Measurements from ENCODE around the gene CBX7.

The CBX7 gene

DNA sequence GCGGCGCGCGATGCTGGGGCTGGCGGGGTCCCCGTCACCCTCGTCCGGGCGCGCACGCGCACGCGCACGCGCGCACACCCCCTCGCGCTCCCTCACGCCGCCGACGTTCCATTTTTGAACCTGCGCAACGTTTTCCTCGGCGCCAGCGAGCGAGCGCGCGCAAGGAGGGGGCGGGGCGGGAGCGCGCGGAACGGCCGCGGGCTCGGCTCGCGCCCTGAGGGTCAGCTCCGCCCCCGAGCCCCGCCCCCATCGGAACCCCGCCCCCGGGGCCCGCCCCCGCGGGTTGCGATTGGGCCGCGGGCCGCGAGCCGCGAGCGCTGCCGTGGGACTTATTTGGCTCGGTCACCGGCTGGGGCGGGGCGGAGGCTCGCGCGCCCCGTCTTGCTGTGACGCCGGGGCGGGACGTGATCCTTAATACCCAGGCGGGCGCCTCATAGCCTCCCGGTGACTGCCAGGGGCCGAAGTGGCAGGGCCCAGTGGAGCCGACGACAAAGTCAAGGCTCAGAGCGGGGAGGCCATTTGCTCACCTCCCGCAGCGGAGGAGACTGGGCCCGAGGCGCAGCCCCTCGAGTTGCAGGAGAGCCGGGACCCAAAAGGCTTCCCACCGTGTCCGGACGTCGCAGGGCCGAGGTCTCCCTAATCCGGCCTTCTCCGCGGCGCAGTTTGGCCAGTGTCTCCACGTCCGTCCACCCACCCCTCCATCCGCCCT is at the start of gene CBX7:
Gene CBX7, minus strand, starts transcription at position 170 of the 709 bp plus-strand sequence. CDS start 236 bp downstream, outside the sequence.
- peak; percentile 95 for DNase-seq

DNA sequence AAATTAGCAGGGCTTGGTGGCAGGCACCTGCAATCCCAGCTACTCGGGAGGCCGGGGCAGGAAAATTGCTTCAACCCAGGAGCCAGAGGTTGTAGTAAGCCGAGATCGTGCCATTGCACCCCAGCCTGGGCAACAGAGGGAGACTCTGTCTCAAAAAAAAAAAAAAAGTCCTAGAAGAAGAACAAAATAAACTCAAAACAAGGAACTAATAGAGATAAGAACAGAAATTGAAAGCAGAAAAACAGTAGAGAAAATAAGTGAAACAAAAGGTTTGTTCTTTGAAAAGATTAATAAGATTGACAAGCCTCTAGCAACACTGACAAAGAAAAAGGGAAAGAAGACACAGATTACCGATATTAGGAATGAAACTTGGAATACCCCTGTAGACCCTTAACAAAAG is 45.1 kb upstream of the CBX7 start:
- DNase-seq, result no peak

DNA sequence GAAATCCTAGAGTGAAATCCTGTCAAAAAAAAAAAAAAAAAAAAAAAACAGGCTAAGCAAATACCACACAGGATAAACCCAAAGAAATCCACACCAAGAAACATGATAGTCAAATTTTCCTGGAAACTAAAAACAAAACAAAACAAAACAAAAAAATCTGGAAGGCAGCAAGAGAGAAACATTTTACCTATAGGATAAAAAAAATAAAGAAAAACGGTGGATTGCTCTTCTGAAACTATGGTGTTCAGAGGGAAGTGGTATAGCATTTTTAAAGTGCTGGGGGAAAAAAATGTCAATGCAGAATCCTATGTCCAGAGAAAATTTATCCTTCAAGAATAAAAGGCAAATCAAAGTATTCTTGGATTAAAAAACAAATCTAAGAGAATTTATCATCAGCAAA is 41.6 kb upstream of the CBX7 start:
- no peak for DNase-seq

DNA sequence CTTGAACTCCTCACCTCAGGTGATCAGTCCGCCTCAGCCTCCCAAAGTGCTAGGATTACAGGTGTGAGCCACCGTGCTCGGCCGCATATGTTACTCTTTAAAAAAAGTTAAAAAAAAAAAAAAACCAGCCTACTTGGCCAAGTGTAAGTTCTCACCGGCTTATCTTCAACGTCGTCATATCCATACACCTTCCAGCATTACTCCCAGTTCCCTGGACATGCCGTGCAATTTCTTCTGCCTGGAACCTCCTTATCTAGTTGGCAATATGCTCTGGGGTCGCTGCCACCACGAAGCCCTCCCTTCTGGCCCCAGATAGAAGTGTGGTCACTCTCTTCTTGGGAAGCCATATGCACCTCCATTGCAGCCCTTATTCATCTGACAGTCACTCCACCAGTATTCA is 36.3 kb upstream of the CBX7 start:
- DNase-seq, result no peak

DNA sequence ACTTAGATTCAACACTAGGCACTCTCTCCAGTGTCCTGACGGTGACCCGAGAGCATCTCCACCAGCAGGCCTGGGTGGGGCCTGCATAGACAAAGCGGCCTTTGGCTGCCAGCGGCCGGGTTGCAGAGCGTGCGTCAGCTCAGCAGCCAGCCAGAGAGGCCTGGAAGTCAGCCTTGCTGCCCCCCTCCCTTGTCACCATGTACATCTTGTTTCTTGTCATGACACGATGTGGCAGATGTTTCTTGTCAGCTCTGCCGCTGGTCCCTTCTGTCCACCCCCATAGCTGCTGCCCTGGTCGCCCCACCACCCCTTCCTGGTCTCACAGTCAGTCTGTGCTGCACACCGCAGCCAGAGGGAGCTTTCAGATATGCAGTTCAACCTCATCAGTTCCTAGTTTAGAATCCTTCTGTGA is 33.1 kb upstream of the CBX7 start:
- DNase-seq, result no peak

DNA sequence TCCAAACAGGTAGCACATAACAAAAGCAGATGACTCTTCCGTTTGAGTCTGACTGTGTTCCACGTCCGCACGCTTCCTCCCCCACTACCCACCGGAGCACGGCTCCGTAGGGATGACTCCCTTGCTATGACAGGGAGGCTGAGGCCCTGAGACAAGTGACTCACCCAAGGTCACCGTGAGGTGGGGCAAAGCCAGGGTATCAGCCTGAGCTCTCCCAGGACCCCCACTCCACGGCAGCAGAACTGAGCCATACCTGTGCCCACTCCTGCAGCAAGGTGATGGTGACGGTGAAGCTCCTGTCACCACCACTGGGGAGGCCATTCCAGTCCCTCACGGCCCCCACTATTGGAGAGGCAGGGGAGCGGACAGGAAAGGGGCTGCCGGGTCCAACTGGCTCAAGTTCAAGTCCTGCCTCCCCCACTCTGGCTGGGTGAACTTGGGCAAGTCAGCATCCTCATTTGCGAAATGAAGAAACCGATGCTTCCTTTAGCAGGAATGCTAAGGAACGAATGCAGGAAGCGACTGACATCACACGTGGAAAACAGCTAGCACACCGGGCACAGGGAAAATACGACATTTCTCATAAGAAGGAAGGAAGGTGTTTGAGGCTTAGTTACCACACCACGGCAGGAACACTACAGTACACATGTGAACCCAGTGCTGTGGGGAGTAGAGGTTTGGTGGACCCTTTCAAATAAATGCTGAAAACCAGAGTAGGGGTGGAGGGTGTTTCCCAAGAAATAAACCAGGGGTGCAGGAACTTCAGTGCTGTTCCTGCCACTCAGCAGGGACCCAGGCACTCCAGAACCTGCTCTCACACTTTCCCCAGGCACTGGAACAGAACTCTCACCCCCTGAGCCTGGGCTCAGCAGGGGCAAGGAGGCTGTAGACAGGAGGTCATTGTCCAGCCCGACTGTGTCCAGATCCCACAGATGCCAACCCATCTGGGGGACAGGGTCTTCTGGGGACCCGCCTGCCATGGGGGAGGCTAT is 32.4 kb upstream of the CBX7 start:
- no peak for DNase-seq

DNA sequence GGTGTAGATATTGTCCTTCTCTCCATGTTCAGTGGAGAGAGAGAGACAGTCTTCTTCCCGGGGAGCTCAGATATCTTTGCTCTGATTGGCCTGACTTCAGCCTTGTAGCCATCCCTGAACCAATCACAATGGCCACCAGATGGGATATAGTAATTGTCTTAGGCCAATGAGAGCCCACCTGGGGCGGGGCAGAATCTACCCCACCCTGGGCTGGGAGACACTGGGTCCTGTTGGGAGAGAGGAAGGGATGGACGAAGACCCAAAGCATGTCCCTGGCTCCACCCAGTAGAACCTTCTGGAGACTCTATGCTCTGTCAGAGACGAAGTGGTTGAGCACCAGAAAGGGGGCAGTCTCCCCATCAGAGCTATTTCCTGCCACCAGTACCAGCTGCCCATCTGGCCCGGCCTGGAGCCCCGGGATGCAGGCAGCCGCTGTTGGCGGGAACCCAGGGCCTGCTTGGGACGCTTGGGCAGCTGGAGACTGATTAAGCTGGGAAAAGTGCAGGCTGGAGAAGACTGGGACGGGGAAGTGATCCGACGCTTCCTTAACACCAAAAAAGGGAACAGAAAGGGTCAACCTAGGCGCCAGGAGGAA is 31.6 kb upstream of the CBX7 start:
- no peak for DNase-seq

DNA sequence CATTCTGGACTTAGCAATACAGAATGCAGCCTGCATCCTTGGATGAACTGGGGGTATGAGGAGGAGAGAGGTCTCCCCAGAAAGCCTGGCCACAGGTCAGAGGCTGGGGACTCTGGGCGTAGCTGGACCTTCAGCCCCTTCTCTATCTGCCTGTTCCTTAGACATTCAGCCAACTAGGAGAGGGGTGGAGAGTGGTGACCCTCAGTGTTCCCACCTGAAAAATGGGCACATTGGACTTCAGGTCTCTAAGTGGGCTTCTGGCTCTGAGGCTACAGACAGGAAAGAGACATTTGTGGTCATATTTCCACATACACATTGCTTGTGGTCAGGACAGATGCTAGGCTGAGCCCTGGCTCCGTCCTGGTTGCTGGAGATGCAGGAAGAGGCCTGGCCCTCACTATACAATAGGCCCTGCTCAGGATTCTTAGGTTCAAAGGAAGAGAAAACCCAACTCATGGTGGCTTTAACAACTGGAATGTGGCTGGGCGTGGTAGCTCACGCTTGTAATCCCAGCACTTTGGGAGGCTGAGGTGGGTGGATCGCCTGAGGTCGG is 30.1 kb upstream of the CBX7 start:
- DNase-seq, result no peak

DNA sequence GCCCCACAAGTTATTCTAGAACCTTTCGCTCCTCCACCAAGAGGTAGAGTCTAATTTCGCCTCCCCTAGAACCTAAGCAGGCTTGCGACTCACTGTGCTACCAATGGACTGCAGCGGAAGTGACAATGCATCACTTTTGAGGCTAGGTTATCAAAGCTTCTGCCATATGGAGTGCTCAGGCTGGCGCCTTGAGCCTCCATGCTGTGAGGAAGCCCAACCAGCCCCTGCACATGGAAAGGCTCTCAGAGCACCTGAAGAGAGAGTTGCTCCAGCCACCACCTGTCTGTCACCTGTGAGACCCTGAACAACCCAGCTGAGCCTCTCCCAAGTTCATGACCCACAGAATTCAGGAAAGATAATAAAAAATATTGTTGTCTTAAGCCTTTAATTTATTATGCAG is 29.3 kb upstream of the CBX7 start:
- DNase-seq, result no peak

DNA sequence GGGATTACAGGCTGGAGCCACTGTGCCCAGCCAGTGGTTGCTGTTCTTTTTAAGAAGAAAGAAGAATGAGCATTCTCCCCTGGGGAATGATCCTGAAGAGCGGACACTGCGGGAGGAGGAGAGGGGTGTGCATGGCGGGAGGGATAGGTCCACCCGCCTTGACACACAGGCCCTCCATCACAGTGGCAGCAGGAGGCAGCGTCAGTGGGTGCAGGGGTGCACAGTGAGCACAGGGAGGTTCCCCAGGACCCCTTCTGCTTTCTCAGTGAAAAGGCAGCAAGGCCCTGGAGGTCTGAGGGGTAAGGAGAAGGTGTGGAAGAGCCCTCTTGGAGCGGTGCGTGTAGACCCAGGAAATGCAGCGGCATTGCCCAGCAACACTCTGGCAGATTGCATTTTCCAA is 28.9 kb upstream of the CBX7 start:
- no peak for DNase-seq

DNA sequence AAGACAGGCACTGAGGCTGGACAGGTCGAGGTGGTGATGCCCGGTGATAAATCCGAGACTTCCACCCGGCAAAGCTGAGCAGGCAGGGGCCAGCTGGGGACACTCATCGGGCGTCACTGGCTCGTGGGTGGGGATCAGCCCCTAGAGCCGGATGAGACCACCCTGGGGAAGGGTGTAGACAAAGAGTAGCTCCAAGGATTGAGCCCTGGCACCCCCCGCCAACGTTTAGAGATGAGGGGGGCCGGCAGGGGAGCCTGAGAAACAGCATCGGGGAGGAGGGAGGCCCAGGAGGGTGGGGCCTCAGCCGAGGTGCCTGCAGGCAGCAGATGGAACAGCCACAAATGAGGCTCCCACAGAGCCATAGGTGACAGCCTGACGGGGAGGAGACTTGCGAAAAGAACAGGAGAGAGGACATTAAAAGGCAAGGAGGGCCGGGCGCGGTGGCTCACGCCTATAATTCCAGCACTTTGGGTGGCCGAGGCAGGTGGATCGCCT is 27.4 kb upstream of the CBX7 start:
- no peak for DNase-seq

DNA sequence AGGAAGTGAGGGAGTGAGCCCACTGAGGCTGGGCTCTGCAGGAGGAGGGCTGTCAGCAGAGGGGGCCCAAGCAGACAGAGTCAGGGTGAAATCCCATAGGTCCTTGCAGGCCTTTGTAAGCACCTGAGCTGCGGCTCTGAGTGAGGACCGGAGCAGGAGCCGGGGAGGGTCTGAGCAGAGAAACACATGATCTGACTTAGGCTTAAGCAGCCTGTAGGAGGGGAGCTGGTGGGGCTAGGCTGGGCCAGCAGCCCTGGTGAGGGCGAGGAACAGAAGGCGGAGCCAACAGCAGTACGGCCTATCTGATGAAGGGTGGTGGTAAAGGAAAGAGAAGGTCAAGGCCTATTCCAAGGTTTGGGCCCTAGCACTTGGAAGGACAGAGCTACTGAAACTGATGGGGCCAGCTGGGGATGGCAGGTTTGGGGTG is 26.9 kb upstream of the CBX7 start:
- DNase-seq, result no peak

DNA sequence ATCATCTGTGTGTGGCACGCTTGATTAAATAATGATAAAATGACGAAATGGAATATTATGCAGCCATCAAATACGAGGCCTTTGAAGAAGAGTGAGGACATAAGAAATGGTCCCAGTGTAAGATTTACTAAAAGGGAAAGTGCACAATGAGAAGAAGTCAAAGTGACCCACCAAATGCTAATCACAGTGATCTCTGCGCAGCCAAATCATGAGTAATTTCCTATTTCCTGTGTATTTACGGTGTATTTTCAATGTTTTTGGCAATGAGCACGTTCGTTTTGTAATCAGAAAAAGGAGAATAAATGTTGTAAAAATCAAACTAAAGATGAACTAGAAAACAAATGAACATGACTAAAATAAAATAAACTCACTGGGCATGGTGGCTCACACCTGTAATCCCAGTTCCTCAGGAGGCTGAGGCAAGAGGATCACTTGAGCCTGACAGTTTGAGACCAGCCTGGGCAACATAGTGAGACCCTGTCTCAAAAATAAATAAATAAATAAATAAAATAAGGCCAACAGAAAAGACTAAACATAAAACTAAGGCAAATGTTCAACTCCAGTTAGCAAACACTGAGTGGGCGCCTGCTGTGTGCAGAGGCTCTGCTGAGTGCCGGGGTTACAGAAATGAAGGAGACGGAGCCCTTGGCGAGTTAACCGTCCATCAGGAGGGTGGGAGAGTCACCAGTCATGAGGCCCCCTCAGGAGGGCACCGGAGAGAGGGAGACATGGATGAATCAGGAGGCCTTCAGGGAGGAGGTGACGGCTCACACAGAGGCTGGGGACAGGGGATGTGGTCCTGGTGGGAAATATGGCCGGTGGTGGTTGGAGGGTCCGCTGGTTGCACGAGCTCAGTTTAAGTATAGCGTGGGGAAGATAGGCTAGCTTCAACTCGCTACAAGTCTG is 26.0 kb upstream of the CBX7 start:
- DNase-seq, result peak; percentile 30

DNA sequence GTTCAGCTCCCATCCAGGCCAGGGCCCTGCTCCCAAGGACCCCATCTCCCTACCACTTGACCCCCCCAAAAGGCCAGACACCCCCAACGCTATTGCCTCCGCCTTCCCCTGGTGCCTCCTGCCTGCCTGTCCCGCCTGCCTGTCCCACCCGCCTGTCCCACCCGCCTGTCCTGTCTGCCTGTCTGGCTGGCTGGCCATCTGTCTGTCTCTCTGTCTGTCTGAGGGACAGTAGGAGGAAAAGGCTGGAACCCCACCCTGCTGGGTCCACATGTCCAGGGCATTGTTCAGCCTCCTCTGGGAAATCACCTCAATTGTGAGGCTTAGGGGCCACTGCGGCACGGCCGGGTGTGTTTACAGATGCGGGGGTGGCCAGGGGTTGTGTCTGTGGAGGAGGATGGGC is 25.3 kb upstream of the CBX7 start:
- no peak for DNase-seq

DNA sequence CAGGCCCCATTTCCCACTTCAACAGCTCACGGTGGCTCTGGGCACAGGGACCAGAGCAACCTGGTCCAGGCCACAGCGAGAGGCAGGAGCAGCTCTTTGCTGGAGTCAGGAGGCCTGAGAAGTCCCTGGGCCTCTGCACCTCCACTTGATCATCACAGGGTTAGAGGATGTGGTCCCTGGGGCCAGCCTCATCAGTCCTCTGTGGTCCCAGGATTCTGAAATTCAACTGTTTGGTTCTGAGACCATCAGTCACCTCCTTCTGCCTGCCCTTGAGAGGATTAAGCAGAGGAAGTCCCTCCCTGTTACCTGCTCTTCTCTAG is 24.9 kb upstream of the CBX7 start:
- no peak for DNase-seq

DNA sequence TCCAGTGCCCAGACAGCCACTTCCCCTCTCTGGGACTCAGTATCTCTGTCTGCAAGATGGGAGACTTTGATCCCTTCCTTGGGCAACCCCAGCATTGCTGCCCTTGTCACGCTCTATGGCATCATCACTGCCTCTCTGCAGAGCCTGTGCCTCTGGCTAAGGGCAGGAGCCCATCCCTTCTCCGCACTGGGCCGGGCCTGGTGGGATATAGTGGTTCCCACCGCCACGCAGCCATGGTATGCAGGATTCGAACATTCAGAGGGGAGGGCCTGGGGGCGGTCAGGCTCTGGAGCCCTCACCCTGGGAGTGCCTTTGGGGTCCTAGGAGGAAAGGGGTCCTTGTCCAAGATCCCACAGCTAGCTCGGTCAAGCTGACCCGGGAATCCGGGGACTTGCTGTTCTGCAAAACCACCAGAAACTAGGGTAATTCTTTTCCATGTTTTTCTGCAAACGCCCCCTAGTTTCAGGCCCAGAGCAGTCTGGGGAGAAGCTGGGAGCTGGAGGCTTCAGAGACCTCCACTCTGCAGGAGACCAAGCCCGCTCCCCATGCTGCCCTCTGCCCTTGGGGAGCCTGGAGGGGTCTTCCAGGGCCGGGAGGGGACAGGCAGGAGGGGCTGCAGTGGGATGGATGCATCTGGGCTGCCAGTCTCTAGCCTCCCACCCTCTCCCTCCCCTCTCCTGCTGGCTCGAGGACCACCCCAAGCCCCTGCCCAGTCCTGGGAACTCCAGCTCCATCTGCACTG is 24.4 kb upstream of the CBX7 start:
- no peak for DNase-seq

DNA sequence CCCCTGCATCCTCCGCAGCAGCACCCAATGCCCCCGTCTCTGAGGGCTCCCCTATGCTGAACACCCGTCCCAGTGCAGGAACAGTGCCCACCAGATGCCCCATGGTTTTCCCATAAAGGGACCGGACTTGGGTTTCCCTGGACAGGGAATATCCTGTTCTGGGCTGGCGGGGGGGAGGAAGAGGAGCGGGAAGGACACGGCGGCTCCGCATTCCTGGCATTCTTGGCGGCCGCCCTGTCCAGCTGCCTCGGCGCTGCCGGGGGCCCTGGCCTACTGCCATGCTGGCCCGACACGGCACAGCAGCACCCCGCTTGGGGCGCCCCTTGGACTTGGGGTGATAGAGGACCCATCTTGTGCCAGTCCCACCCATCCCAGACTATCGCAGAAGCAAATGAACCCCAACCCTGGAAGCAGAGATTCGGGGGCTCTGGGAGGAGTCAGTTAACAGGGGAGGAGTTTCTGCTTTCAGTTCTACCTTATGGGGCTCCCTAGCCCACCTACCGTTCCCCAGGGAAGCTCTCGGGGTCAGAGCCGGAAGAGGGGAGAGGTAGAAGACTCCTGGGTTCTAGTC is 23.7 kb upstream of the CBX7 start:
- no peak for DNase-seq

DNA sequence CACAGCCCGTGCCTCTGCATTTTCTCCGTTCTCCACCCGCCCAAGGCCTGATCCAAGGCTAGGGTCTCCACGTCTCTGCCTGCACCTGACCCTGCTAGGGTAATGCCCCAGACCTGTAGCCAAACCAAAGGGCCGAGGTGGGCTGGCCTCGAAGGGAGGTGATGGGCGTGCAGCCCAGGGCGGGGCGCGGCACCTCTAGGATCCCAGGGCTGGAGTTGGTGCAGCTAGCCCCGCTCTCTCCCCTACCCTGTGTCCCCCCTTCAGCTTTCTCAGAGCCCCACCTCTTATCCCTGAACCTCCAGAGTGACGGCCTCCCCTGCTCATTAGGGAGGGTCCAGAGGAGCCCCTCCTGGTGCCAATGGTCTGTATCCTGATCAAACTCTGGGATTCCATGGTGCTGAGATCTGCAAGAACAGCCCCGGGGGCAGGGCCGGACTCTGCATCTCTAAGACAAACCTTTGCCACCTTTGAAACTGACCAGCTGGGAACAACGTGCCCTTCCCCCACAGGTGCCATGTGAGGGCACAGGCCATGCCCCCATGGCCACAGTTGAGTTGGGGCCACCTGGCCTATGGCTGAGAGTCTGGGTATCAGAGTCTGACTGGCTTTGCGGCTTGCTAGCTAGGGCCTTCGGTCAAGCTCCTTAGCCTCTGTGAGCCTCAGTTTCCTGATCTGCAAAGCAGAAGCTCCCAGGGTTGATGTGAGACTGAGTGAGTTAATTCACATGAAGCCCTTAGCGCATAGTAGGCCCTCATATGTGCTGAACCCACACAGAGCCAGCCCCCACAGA is 23.1 kb upstream of the CBX7 start:
- DNase-seq, result no peak

DNA sequence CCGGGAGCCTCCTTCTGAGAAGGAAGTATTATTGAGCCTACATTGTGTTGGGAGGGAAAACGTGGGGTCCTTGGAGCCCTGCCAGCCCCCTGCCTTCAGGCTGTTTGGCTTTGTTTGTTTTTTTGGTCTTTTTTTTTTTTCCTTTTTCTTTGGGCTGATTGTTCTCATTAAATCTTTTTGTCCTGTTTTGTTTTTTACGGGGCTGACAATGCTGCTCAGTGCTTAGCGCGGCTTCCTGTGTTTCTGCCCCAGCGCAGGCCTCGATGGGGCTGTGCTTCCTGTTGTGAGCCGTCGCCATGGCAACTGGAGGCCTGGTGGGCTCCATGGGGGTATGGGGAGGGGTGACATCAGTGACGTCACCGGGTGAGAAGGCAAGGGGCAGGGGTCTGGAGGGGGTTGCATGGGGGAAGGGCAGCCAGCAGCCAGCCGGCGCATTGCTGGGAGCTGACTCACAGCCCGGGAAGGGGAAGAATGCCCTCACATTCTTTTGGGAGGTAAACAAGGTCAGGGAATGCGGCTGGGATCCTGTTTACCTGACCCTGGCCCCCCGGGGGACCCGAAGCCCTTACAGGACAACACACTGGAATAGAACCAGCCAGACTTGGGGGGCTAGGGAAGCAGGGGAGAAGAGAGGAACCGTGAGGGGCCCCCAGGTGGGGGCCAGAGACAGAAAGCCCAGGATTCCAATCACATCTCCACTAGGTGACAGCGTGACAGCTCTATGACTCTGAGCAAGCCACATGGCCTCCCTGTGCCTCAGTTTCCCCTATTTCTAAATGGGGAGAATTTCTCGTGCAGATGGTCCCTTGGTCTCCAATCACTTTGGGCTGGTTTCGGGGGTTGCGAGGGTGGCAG is 22.2 kb upstream of the CBX7 start:
- DNase-seq, result peak; percentile 88

Data from CD4-positive, alpha-beta T cell treated with Interleukin-17A for 1 hour (primary cell).